Left kidney (tissue), 2 donors: Measurements from ENCODE around the gene CFAP210. TPM values are rescaled to one million over a fixed set of nuclear protein-coding genes. Genes with fewer than 3 reads are reported as not detected.
"Not testable (repeated sequence)": the region's sequence is repeated elsewhere in the genome, so short reads cannot be mapped to it uniquely, and the experiment has no call there.

Experiments used
- DNase-seq: peaks from one replicate; pipeline ENCODE4 v3.0.0-alpha.2; 2013
- polyA plus RNA-seq: library from polyadenylated mRNA; unstranded; fragments of 120-200 nt; gene quantifications from one replicate; pipeline ENCODE4 v1.2.1, GENCODE V29; 2013; ENCODE audit not compliant: insufficient read length

CFAP210 gene
- polyA plus RNA-seq, 1 donor: 2.9 TPM

DNA sequence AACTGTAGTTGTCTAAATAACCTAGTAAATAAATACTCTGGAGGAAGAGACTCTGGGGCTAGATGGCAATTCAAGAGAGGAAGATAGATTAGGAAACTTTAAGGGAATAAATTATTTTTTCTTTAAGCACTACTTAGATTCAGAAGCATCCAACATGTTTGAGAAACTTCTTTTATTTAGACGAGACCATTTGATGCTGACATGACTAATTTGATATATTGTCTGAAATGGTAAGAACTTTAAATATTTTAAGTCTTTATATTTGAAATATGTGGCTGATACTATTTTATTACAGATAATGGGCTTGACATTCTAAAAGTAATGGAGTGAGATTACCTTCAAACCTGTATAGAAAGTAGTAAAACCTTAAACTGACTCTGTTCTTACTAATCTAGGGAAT is 73.7 kb downstream of the CFAP210 start:
- no peak for DNase-seq

DNA sequence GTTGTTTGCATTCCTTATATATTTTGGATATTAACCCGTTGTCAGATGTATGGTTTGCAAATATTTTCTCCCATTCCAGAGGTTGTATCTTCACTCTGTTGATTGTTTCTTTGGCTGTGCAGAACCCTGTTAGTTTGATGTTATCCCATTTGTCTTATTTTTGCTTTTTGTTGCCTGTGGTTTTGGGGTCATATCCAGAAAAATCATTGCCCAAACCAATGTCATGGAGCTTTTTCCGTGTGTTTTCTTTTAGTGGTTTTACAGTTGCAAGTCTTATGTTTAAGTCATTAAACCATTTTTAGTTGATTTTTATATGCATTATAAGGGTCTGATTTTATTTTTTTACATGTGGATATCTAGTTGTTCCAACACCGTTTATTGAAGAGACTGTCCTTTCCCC is 74.3 kb downstream of the CFAP210 start:
- no peak for DNase-seq

DNA sequence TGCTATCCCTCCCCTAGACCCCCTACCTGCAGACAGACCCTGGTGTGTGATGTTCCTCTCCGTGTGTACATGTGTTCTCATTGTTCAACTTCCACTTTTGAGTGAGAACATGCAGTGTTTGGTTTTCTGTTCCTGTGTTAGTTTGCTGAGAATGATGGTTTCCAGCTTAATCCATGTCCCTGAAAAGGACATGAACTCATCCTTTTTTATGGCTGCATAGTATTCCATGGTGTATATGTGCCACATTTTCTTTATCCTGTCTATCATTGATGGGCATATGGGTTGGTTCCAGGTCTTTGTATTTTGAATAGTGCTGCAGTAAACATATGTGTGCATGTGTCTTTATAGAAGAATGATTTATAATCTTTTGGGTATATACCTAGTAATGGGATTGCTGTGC is 78.2 kb downstream of the CFAP210 start:
- not testable (repeated sequence) for DNase-seq

DNA sequence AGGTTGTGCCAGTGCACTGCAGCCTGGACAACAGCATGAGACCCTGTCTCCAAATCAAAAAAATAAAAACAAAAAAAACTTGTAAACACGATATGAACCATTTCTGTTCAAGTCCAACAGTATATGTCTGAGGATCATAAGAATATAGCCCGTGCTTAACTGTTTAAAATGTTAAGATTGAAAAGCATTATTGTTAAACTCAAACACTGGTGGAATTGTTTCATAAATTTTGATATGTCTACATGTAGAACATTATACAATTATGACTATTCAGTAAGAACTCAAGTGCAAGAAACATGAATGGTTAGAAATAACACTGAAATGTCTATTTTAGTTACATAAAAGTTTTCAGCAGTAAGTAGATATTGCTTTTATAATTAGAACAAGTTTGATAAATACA is 80.3 kb downstream of the CFAP210 start:
- no peak for DNase-seq

DNA sequence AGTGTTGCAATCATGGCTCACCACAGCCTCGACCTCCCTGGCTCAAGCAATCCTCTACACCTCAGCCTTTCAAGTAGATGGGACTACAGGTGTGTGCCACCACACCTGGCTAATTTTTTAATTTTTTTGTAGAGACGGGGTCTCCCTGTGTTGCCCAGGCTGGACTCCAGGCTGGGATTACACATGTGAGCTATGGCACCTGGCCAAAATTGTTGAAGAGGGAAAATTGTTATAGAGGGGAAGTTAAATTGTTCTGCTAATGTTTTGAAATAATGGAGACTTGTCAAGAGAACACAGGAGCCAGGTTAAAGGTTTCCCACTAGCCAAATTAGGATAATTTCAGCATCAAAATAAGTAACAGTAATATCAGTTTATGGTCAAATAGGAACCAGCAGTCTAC is 84.9 kb downstream of the CFAP210 start:
- DNase-seq: no peak

DNA sequence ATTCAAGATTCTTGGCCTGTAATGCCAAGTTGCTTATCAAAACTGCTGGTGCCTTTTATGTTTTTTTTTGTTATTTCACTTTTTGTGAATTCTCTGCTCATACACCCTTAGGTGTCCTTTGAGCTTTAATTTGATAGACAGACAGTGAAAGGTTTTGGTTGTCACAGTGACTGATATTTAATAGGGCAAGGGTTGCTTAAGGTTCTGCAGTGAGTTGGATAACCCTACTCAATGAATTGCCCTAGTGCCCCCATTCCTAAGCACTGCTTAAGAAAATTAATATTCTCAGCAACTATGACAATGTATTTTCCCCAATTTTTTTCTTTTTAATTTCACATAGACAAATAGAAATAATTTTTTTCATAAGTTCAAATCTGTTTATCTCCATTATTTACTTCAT is 94.6 kb downstream of the CFAP210 start:
- no peak for DNase-seq

DNA sequence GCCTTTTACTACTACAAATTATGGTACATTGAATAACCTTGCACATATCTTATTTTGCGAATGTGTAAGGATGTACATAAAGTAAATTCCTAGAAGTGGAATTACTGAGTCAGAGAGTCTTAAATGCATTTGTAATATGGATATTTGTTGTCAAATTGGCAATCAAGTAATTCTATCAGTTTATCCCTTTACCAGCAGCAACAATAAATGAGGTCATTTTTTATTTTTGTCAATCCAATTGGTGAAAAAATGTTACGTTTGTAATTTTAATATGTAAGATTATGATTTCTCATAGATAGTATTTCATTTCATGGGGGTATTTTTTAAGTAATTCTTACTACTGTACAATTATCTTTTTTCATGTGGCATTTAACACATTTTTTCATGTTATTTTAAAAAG is 95.2 kb downstream of the CFAP210 start:
- DNase-seq: no peak

DNA sequence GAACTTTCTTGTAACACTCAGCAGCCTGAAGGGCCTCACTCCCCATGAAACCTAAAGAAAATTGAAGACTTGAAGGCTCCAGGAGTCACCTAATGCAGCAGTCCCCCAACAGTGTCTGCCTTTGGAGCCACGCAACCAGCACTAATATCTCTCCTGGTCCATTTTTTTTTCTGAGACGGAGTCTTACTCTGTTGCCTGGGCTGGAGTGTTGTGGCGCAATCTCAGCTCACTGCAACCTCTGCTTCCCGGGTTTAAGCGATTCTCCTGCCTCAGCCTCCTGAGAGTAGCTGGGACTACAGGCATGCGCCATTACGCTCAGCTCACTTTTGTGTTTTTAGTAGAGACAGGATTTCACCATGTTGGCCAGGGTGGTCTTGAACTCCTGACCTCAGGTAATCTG is 97.7 kb downstream of the CFAP210 start:
- not testable (repeated sequence) for DNase-seq

Other genes starting within 250 kb of the CFAP210 start
- gene BBS5, start 214.9 kb downstream of the CFAP210 start, polyA plus RNA-seq: 17.0 TPM
- gene KLHL41, start 184.7 kb downstream of the CFAP210 start, polyA plus RNA-seq: 1.9 TPM
- 49.0 TPM for gene FASTKD1, start 120.5 kb downstream of the CFAP210 start, polyA plus RNA-seq
- gene PPIG, start 110.1 kb downstream of the CFAP210 start, polyA plus RNA-seq: 111 TPM
- 21.7 TPM for gene PHOSPHO2, start 64 bp upstream of the CFAP210 start, polyA plus RNA-seq
- 43.1 TPM for gene KLHL23, start 39.4 kb upstream of the CFAP210 start, polyA plus RNA-seq
- 201 TPM for gene SSB, start 104.5 kb upstream of the CFAP210 start, polyA plus RNA-seq
- gene METTL5, start 130.5 kb upstream of the CFAP210 start, polyA plus RNA-seq: 55.1 TPM
- gene UBR3, start 133.0 kb upstream of the CFAP210 start, polyA plus RNA-seq: 48.3 TPM